GM12864 (cell line): ENCODE measurements around the gene NDUFS1.

Experiments
- DNase-seq: peaks from one replicate; pipeline ENCODE4 v3.0.0-alpha.2; 2011; ENCODE audit warnings: low read depth
- H3K4me3 ChIP-seq: 2 replicates; pipeline ENCODE4 v1.5.1; 2011; ENCODE audit warnings: mild to moderate bottlenecking, low read depth, low read length, control low read depth
- TF ChIP-seq, protein P1 (sequence below): IDR thresholded peaks from 2 replicates; pipeline ENCODE4 v1.5.1; 2011; ENCODE audit warnings: low read depth, mild to moderate bottlenecking, moderate library complexity, low read length, control low read depth, inconsistent platforms; ENCODE audit errors: missing control alignments

The NDUFS1 gene

DNA sequence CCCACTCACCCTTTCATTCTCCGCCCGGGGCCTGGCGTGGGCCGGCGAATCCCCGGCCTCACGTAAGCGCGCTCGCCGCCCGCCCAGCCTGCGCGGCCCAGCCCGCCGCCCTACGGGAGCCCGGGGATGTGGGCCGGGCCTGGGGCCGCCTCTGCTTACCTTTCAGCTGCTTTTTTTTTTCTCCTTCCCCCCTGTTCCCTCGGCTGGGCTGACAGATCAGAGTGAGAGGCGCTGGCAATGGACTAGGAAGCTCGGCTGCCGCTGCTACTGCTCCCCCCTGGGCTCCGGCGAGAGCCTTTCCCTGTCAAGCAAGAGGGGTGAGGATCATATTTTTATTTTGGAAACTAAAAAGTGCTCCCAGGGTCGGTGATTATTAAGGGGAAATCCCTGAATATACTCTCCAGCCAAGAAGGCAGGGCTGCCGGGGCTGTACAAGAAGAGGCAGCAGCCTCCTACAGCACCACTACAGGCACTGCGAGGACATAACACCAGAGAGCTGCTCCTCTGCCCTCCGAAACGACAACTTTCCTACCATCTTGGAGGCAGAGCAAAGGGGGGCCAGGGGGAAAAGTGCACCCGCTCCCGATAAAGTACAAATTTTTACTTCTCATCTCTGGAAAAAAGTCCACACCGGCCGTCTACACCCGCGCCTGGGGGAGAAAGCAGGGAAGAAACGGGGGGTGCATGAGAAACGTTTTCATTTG, 73.3 kb downstream of the NDUFS1 start, which contains the start of gene INO80D:
TSS of gene INO80D (minus strand) at position 433 of the 704 bp plus-strand sequence. CDS start 23,158 bp downstream, outside the sequence.
- H3K4me3 ChIP-seq = peak within 1 kb of the TSS; percentile 78
- TF ChIP-seq, protein P1, sequence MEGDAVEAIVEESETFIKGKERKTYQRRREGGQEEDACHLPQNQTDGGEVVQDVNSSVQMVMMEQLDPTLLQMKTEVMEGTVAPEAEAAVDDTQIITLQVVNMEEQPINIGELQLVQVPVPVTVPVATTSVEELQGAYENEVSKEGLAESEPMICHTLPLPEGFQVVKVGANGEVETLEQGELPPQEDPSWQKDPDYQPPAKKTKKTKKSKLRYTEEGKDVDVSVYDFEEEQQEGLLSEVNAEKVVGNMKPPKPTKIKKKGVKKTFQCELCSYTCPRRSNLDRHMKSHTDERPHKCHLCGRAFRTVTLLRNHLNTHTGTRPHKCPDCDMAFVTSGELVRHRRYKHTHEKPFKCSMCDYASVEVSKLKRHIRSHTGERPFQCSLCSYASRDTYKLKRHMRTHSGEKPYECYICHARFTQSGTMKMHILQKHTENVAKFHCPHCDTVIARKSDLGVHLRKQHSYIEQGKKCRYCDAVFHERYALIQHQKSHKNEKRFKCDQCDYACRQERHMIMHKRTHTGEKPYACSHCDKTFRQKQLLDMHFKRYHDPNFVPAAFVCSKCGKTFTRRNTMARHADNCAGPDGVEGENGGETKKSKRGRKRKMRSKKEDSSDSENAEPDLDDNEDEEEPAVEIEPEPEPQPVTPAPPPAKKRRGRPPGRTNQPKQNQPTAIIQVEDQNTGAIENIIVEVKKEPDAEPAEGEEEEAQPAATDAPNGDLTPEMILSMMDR = peak; percentile 76

DNA sequence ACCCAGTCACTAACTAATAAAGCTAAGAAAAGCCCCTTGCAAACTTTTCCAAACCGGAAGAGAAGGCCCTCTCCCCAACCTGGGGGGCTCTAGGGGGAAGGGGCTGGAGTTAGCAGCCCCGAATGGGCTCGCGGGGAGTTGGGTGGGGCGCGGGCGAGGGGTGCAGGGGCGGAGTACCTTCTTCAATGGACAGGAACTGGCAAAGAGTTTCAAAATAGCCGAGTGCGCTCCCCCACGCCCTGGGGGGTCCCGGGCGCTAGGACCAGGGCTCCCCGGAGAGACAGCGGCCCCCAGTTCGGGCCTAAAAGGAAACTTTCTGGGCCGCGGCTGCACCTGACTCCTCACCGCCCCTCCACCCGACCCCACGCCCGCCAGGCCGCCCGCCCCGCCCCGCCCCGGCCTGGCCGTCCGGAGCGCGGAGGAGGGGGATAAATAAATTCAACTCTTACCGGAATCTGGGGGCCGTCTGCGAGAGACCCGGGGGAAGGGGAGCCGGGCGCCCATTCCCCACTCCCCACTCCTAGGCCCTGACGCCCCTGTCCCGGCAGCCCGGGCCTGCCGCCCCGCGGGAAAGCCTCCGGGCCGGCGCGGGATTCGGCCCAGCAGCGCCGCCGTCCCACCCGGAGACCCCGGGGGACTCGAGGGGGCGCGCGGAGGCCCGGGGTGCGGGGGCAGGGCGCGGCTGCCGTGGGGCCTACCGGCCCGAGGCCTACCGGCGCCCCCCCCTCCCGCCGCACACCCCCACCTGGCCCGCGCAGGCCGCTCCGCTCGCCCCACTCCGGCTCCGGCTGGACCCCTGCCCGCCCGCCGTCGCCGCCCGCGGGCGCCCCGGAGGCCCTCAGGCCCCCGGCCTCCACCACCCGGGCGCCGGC, 74.1 kb downstream of the NDUFS1 start:
- TF ChIP-seq, protein P1 = no peak
- DNase-seq = no peak

More for the DNA sequence above, 73.3 kb downstream of the NDUFS1 start, which contains the start of gene INO80D:
- DNase-seq = peak; percentile 75

DNA sequence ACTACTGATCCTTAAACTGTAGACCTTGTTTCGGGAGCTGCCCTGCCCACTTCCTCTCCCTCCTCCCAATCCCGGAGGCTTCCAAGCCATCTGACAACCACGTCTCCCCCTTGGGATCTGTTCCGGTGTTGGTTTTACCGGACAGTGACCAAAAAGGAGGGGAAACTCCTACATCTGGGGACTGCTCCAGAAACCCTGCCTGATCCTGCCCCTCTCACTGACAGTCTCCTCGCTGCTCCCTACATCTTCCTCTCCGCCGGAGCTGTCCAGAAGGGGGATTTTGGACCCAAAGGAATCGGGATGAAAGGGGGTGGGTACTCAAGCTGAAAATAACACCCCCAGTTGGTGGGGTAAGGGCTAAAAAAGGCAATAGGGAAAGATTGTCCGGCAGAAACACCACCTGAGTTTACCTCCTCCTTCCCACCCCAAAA, 74.8 kb downstream of the NDUFS1 start:
- TF ChIP-seq, protein P1 = no peak
- peak overlapping the region; percentile 78 for H3K4me3 ChIP-seq
- DNase-seq = no peak

More for the DNA sequence above, 74.1 kb downstream of the NDUFS1 start:
- H3K4me3 ChIP-seq = peak overlapping the region; percentile 78

DNA sequence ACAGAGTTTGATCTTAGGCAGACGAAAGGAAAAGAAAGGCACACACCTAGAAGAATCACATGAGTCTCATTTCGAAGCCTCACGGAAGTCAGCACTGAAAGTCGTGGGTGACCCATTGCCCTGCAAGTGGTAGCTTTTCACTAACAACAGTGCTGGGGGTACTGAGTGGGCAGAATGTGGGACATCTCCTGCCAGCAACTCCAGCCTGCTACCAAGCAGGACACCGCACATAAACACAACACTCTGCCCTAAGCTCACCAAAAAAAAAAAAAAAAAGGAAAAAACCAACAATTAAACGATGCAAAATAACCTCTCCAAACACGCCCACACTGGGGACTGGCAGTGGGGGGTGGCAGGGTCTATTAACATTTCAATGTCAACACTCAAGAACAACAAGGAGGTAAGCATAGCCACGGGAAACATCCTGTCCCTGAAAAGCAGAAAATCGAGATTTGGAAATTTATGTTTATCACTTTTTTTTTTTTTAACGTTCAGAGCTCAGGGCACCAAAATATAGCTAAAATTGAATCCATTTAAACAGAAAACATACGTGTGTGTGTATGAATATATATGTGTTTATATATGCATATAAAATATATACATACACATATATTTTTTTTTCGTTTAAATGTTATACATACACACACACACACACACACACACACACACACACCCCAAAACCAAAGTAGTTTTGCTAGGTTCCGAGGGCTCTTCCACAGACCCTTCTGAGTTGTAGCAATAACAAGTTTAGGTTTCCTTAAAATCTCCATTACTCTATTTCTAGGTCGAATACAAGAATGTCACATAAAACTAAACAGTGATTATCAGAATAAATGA, 75.4 kb downstream of the NDUFS1 start:
- H3K4me3 ChIP-seq = peak overlapping the region; percentile 78
- TF ChIP-seq, protein P1 = no peak
- DNase-seq = no peak

DNA sequence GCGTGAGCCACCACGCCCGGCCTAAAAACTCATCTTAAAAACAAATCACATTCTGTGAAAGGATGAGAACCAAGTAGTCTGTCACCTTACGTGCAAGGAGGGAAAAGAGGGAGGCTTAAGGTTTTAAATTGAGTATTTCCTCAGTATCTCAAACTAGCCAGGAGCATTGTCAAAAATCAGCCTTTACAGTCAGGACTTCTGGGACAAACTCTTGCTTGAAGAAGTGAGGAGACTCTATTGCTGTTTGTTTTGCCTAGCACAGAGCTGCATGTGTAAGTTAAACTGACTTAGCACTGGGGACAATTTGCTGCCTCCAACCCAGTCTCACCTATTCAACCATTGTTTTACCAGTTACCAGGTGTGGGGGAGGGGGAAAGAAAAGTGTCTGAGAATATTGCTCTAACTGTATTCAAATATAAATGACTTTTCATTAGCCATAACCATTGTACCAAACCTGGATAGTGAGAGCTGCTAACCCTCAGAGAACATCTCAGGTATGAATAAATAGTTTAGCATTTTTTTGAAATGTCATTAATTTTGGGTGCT, 76.9 kb downstream of the NDUFS1 start:
- no peak overlapping the region for H3K4me3 ChIP-seq
- TF ChIP-seq, protein P1 = no peak
- DNase-seq = no peak

DNA sequence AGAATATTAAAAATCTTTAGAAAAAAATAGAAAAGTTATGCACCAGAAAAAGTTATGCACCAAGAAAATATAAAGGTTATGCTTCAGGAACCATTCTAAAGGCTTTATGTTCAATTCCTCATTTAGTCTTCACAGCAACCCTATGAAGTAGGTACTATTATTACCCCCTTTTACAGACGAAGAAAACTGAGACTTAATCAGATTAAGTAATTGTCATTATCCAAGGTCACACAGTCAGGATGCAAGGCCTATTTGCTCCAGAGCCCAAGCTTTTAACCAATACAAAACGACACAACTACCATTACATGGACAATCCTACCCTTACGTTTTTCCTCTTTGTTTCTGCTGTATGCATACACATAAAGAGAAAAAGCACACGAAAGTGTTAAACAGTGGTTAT, 78.3 kb downstream of the NDUFS1 start:
- DNase-seq = no peak
- H3K4me3 ChIP-seq = no peak overlapping the region
- TF ChIP-seq, protein P1 = no peak
